Thoracic aorta (tissue), 2 donors: ENCODE measurements around the gene FEM1A. TPM values are rescaled to one million over a fixed set of nuclear protein-coding genes. Genes with fewer than 3 reads are reported as not detected.

Experiments
- ATAC-seq: fragments of 150-250 bp; one replicate; pipeline ENCODE4 v1.8.0; 2017; ENCODE audit warnings: low read depth; ENCODE audit not compliant: insufficient number of reproducible peaks, low FRiP score
- DNase-seq: peaks from one replicate; pipeline ENCODE4 v3.0.0-alpha.2; 2020; ENCODE audit warnings: low spot score
- H3K27ac ChIP-seq, 2 donors: fragments of 200-600 bp; sonication (generic); 1 replicate in 1 of 2; 2 replicates in 1 of 2; pipeline ENCODE4 v1.5.1; 2016; ENCODE audit warnings: mild to moderate bottlenecking in 2 of 2, moderate library complexity in 2 of 2
- H3K27me3 ChIP-seq: fragments of 200-600 bp; sonication (generic); replicated peaks from 2 replicates; pipeline ENCODE4 v1.6.0; 2016; ENCODE audit warnings: mild to moderate bottlenecking; ENCODE audit not compliant: insufficient read depth
- H3K36me3 ChIP-seq: fragments of 200-600 bp; sonication (generic); one replicate; pipeline ENCODE4 v1.5.1; 2016
- H3K4me1 ChIP-seq, 2 donors: fragments of 200-600 bp; sonication (generic); 1 replicate in 1 of 2; 2 replicates in 1 of 2; pipeline versions ENCODE4 v1.5.1 to v1.6.0; 2016; ENCODE audit warnings: low read depth in 2 of 2, mild to moderate bottlenecking in 1 of 2; ENCODE audit not compliant: control insufficient read depth in 1 of 2
- H3K4me3 ChIP-seq: fragments of 200-600 bp; sonication (generic); 2 replicates; pipeline ENCODE4 v1.5.1; 2016; ENCODE audit warnings: mild to moderate bottlenecking
- H3K9me3 ChIP-seq: fragments of 200-600 bp; sonication (generic); 2 replicates; pipeline ENCODE4 v1.5.1; 2016
- total RNA-seq, 2 donors: library from RNA; depleted of rRNA; stranded (reverse); fragments of >200 nt; gene quantifications; one replicate each; pipeline versions ENCODE4 v1.1.0 to v1.2.3, GENCODE V29; 2016
- TF ChIP-seq, protein P1 (sequence below): fragments of 200-600 bp; sonication (generic); IDR thresholded peaks from one replicate; pipeline ENCODE4 v1.5.1; 2019; ENCODE audit warnings: antibody characterized with exemption

FEM1A gene
- total RNA-seq, 2 donors from 2014 or later: 15.7 to 17.1 TPM

DNA sequence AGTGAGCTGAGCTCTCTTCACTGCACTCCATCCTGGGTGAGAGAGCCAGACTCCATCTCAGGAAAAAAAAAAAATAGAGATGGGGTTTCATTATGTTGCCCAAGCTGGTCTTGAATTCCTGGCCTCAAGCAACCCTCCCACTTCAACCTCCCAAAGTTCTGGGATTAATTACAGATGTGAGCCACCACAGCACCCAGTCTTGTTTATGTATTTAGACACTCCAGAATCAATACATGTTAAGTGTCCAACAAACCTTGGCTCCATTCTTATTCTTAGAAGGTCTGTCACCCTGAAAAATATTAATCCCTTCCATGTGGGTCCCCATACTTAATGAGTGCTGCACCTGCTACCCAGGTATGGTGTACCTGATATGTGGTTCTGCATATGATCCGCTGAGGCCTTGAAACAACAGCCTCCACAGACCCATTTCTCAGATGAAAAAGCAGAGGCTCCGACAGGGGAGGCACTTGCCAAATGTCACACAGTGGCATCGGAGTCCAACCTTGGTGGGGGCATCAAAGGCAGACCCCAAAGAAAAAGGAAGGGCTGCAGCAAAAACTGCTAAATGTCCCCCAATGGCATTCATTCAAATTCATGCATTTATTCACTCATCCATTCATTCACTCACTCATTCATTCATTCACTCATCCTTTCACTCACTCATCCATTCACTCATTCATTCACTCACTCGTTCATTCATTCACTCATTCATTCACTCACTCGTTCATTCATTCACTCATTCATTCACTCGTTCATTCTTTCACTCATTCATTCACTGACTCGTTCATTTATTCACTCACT, 23.3 kb downstream of the FEM1A start:
- DNase-seq (no peak), ATAC-seq (no peak)
- Histone ChIP-seq H3K27ac (peak overlapping the region; percentile 91 to 92), H3K27me3 (no peaks in the 10 kb centered on the region), H3K9me3 (no peaks in the 10 kb centered on the region), H3K4me3 (peak overlapping the region; percentile 54), H3K36me3 (peaks cover 21% of the 10 kb centered on the region), H3K4me1 (peaks cover 17 to 35% of the 10 kb centered on the region in 2 donors)
- TF ChIP-seq, protein P1, sequence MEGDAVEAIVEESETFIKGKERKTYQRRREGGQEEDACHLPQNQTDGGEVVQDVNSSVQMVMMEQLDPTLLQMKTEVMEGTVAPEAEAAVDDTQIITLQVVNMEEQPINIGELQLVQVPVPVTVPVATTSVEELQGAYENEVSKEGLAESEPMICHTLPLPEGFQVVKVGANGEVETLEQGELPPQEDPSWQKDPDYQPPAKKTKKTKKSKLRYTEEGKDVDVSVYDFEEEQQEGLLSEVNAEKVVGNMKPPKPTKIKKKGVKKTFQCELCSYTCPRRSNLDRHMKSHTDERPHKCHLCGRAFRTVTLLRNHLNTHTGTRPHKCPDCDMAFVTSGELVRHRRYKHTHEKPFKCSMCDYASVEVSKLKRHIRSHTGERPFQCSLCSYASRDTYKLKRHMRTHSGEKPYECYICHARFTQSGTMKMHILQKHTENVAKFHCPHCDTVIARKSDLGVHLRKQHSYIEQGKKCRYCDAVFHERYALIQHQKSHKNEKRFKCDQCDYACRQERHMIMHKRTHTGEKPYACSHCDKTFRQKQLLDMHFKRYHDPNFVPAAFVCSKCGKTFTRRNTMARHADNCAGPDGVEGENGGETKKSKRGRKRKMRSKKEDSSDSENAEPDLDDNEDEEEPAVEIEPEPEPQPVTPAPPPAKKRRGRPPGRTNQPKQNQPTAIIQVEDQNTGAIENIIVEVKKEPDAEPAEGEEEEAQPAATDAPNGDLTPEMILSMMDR: no peak

DNA sequence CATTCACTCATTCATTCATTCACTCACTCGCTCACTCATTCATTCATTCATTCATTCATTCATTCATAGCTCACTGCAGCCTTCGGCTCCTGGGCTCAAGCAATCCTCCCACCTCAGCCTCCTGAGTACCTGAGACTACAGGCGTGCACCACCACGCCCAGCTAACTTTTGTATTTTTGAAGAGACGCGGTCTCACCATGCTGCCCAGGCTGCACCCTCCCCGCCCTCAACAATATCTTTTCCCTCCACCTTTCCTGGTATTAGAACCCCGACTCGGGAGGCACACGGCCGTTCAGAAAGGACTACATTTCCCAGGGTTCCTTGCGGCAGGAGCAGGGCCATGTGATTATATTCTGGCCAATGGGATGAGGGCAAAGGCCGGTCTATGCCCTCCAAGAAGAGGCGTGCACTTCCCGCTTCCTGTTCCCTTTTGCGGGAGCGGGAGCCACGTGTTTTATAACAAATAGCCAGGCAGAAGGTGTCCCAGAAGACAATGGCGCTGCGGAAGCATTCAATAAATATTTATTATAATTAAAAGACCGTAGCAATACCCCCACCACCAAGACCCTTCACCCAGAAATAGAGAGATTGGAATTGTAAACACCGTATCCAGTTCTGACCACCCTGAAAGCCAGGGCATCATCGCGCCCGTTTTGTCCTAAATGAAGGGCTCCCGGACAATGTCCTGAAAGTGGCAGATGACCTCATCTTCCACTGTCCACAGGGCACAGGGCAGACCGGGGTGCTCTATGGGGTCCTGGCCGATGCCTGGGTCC, 24.1 kb downstream of the FEM1A start:
- peak; percentile 83 for DNase-seq
- Histone ChIP-seq H3K4me3 (peak overlapping the region; percentile 54), H3K27ac (peak overlapping the region; percentile 48 to 49), H3K36me3 (peaks cover 21% of the 10 kb centered on the region), H3K9me3 (no peaks in the 10 kb centered on the region), H3K4me1 (peaks cover 17 to 35% of the 10 kb centered on the region in 2 donors), H3K27me3 (no peaks in the 10 kb centered on the region)
- peak; percentile 66 for ATAC-seq
- TF ChIP-seq, protein P1: no peak

DNA sequence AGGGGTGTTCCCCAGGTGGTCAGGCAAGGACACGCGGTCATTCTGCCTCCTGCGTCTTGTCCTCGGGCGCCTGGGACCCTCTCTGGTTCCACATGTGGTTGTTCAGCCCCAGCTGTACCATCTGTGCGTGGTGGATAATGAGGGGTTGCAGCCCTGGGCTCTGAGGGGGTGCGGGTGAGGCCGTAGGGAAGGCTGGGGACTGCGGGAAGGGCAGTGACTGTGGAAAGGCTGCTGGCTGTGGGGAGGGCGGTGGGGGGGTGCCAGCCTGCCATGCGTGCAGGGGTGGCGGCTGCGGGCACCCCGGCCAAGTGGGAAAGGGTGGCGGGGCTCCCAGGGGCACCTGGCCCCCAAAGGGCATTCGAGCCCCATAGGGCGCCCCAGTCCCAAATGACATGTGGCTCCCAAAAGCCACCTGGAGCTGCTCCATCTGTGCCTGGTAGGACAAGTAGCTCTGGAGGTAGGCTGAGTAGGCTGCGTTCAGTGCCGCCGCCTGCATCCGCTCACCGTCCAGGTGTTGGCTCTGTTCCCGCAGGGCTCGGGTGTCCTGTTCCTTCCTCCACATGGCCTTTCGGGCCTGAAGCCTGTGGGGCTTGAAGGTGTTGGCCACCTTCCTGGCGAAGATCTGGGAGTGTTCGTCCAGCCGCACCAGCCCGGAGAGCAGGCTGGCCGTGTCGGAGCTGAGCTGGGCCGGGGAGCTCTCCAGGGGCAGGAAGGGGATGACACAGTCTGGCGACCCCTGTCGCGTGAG, 24.8 kb downstream of the FEM1A start:
- Histone ChIP-seq H3K4me3 (peak overlapping the region; percentile 54), H3K27me3 (no peaks in the 10 kb centered on the region), H3K4me1 (peaks cover 17 to 35% of the 10 kb centered on the region in 2 donors), H3K27ac (peak overlapping the region; percentile 48 to 49), H3K36me3 (peaks cover 21% of the 10 kb centered on the region), H3K9me3 (no peaks in the 10 kb centered on the region)
- TF ChIP-seq, protein P1: no peak
- no peak for DNase-seq
- no peak for ATAC-seq

DNA sequence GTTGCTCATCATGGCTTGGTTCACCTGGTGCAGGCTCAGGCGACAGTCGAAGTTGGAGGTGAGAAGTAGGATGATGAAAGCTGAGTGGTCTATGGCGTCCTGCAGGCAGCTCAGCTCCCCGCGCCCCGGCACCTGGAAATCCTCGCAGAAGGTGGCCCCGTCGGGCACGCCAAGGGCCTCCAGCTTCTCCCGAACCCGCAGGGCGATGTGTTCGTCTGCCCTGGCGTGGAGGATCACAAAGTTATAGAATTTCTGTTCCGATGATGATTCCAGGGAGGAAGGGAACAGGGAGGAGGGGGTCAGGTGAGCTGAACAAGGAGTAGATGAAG, 25.4 kb downstream of the FEM1A start:
- Histone ChIP-seq H3K4me1 (peaks cover 17 to 32% of the 10 kb centered on the region in 2 donors), H3K27me3 (no peaks in the 10 kb centered on the region), H3K36me3 (peaks cover 21% of the 10 kb centered on the region), H3K27ac (no peak overlapping the region), H3K4me3 (no peak overlapping the region), H3K9me3 (no peaks in the 10 kb centered on the region)
- ATAC-seq (no peak), DNase-seq (no peak)
- TF ChIP-seq, protein P1: no peak
